ENCODE data around the gene VEZF1. TPM values are rescaled to one million over a fixed set of nuclear protein-coding genes. Genes with fewer than 3 reads are reported as not detected.

VEZF1 gene
- total RNA-seq, 2 experiments from 2014 or later = 26.8 to 29.8 TPM

DNA sequence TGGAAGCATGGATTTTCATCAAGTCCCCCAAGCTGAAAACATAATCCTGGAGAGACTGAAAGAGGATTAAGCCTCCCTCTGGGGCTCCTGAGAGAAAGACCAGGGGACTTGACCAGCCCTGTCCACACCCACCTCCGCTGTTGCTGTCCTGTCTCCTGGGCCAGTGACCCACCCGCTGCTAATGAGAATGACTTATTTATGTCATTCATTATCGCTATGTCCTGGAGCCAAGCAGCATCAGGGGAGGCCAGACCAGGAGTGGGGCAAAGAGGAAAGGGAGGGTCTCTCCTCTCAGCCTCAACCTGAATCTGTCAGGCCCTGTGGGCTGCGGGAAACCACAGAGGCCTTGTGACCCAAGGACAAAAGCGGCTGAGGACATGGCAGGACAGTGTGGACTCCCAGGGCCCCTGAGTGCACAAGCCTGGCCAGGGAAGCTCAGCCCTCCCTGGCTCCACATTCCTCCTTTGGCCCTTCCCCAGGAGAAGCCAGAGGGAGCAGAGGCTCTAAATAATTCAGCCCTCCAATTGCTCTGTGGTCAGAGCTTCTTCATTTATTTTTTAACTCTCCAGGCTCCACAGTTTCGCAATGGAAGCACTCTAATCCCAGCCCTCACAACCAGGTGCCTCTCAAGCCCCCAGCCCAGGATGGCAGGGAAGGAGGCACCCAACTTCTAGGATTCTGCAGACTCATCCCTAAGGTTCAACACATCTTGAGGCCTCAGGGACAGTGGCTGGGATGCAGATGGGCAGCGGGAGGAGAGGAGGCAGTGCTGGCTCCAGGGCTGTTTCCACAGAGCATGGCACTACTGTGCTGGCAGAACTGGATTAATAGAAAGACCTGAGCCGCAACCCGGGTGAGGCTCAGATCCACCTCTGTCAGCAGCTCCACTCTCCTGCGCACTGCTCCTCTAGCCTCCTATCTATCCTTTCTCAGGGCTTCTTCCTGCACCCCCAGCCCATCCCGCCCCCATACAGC lies 51.9 kb downstream of the VEZF1 start:
- ChIA-PET CTCF (interaction anchor here (1.0 kb wide), 1 partner anchor 76 kb away, joined by 3 read pairs; no protein-coding TSS in a partner anchor), POLR2A (no interaction called here)
- DNase-seq = no peak
- peaks cover 4% of the 10 kb centered on the region for H3K27me3 Mint-ChIP-seq
- H3K4me1 Mint-ChIP-seq (ENCODE audit: low read depth) = peaks cover 16% of the 10 kb centered on the region
- H3K4me3 Mint-ChIP-seq = no peak overlapping the region
- intact Hi-C loops (cut with micrococcal nuclease) = no loop called here
- no peaks in the 10 kb centered on the region for H3K36me3 Mint-ChIP-seq
- no peak overlapping the region for H3K27ac Mint-ChIP-seq
- no peaks in the 10 kb centered on the region for H3K9me3 Mint-ChIP-seq

DNA sequence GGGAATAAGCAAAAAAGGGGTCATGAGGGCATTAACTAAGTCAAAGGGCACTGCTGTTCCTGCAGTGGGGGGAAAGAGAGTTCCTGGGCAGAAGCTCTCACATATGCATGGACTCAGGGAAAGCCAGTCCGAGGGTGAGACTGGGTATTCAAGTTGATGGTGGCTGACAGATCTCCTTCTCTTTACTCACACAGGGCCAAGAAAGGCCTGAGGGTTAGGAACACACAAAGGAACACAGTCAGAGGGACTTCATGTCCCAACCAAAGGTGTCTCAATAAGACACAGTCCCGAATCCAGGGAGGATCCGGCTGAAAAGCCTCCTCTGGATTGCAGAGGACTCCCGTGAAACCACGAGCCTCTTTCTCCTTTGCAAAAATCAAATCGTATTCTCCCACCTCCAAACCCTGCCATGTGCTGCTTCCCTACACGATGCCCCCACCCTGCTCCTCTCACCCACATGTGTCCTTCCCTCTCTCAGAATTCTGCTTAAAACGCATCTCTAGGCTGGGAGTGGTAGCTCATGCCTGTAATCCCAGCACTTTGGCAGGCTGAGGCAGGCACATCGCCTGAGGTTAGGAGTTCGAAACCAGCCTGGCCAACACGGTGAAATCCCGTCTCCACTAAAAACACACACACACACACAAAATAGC lies 56.4 kb downstream of the VEZF1 start:
- H3K27me3 Mint-ChIP-seq = peaks cover 6% of the 10 kb centered on the region
- POLR2A ChIA-PET = no interaction called here
- H3K36me3 Mint-ChIP-seq = no peaks in the 10 kb centered on the region
- no peak overlapping the region for H3K27ac Mint-ChIP-seq
- intact Hi-C loops (cut with micrococcal nuclease) = no loop called here
- peaks cover 1% of the 10 kb centered on the region for H3K4me1 Mint-ChIP-seq (ENCODE audit: low read depth)
- H3K9me3 Mint-ChIP-seq = no peaks in the 10 kb centered on the region
- H3K4me3 Mint-ChIP-seq = no peak overlapping the region
- CTCF ChIA-PET = interaction anchor here (1.4 kb wide), 1 partner anchor 39 kb away, joined by 4 read pairs; no protein-coding TSS in a partner anchor
- no peak for DNase-seq

DNA sequence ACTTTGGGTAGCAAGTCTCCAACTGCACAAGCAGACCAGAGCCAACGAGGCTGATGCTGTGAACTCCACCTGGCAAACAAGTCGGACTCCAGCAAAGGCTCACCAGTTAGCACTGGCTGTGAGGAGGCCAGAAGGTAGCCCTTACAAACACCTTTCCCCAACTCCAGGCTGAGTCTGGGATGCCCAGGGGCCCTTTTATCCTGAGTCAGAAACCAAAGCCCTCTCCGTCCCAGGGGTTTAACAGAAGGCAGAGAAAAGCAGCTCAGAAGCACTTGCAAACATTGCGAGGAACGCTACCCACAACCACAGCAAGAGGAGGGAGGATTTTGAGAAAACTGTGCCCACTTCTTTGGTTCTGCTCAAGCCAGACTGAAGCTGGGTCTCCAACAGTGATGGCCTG lies 57.8 kb downstream of the VEZF1 start:
- H3K36me3 Mint-ChIP-seq = no peaks in the 10 kb centered on the region
- POLR2A ChIA-PET = no interaction called here

DNA sequence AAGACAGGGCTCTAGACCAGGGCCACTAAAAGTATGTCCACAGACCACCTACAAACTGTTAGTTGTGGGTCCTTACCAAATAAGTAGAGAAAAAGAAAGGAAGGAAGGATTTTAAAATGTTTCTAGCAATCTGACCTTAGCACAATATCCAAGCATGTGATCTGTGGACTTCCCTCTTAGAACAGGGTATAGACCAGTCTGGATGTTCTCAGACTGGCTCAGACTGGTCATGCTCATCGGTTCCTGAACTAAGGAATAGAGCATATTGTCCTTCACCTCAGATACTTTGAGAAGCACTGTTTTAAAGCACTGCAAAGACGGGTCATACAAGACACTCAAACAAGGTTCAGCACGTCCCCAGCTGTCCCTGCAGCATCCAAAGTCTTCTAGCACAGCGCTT lies 58.7 kb downstream of the VEZF1 start:
- Mint-ChIP-seq H3K36me3 (no peaks in the 10 kb centered on the region), H3K27ac (no peak overlapping the region), H3K4me1 (ENCODE audit: low read depth) (peaks cover 2% of the 10 kb centered on the region), H3K4me3 (no peak overlapping the region), H3K27me3 (peaks cover 6% of the 10 kb centered on the region), H3K9me3 (no peaks in the 10 kb centered on the region)
- no peak for DNase-seq
- ChIA-PET POLR2A (no interaction called here), CTCF (no interaction called here)
- intact Hi-C loops (cut with micrococcal nuclease) = no loop called here

More for the DNA sequence above, 57.8 kb downstream of the VEZF1 start:
- intact Hi-C loops (cut with micrococcal nuclease) = no loop called here
- H3K27me3 Mint-ChIP-seq = peaks cover 6% of the 10 kb centered on the region
- H3K27ac Mint-ChIP-seq = no peak overlapping the region
- H3K4me1 Mint-ChIP-seq (ENCODE audit: low read depth) = peaks cover 2% of the 10 kb centered on the region
- no peak for DNase-seq
- H3K4me3 Mint-ChIP-seq = no peak overlapping the region
- CTCF ChIA-PET = interaction anchor here (0.8 to 1.4 kb wide), 2 partner anchors 38 to 73 kb away, joined by 3 to 4 read pairs; no protein-coding TSS in a partner anchor
- no peaks in the 10 kb centered on the region for H3K9me3 Mint-ChIP-seq

DNA sequence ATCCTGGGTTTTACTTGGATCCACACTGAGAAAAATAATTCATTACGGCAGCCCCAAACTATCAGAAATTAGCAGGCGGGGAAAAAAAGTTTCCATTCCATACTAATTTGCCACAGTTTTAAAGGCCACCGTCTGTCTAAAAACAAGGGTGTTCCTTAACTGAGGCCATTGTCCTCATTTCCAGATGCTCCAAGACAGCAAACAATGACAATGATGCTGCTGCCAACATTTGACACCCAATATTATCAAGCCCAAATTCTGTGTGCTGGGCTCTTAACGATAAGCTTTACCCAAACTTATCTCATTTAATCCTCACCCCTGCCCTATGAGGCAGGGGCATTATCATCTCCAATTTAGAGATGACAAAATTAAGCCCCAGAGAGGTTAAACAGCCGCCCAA lies 59.1 kb downstream of the VEZF1 start:
- POLR2A ChIA-PET = no interaction called here
- H3K27ac Mint-ChIP-seq = no peak overlapping the region
- intact Hi-C loops (cut with micrococcal nuclease) = no loop called here
- no peak overlapping the region for H3K4me3 Mint-ChIP-seq
- H3K9me3 Mint-ChIP-seq = no peaks in the 10 kb centered on the region
- peaks cover 6% of the 10 kb centered on the region for H3K27me3 Mint-ChIP-seq
- H3K4me1 Mint-ChIP-seq (ENCODE audit: low read depth) = peaks cover 2% of the 10 kb centered on the region
- CTCF ChIA-PET = no interaction called here
- no peak for DNase-seq
- no peaks in the 10 kb centered on the region for H3K36me3 Mint-ChIP-seq

DNA sequence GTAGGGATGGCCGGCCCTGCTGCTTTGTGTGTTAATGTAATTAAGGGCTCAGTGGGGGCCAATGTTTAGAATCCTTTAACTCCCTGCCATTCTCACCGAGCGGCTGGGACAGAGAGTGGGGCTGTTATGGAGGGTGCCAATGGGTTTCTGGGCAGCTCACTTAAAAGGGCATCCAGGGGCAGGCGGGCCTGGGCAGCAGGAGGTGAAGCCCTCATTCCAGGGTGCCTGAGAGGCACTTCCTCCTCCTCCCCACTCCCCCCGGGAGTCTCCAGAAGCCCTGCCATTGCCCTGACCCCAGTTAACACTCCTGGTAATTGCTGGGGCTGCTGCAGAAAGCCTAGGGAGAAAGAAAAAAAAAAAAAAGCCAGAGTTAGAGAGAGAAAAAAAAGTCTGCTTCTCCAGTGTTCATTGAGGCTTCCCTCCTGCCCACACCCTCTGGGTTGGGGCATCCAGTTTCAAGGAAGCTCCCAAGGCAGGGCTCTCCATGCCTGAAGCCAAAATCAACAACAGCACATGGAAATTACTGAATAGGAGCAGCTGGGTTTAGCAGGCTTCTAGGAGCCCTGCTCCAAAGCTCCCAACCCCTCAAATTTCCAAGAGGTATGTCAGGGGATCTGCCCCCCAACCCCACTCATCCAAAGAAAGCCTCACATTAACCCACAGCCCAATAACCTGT lies 60.9 kb downstream of the VEZF1 start:
- Mint-ChIP-seq H3K36me3 (no peaks in the 10 kb centered on the region), H3K27ac (no peak overlapping the region), H3K9me3 (no peaks in the 10 kb centered on the region), H3K4me3 (no peak overlapping the region), H3K4me1 (ENCODE audit: low read depth) (peaks cover 2% of the 10 kb centered on the region), H3K27me3 (peaks cover 6% of the 10 kb centered on the region)
- DNase-seq = no peak
- intact Hi-C loops (cut with micrococcal nuclease) = no loop called here
- POLR2A ChIA-PET = no interaction called here
- CTCF ChIA-PET = interaction anchor here (1.2 kb wide), 1 partner anchor 9 kb away, joined by 3 read pairs; no protein-coding TSS in a partner anchor

DNA sequence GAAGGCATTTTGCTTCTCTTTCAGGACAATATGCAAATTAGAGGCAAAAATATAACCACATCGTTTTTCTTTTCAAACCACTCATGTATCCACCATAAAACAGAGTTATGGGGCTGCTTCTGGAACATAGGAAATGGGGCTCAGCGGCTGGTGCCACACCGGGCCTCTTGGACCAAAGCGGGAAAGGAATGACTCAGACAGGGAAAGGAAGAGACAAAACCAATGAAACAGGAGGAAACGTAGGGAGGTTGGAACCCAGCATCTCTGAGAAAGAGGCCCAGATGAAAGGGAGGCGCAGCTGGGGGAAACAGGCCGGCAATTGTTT lies 61.4 kb downstream of the VEZF1 start:
- no peak for DNase-seq
- Mint-ChIP-seq H3K36me3 (no peaks in the 10 kb centered on the region), H3K27ac (no peak overlapping the region), H3K9me3 (no peaks in the 10 kb centered on the region), H3K4me3 (no peak overlapping the region), H3K27me3 (peaks cover 6% of the 10 kb centered on the region), H3K4me1 (ENCODE audit: low read depth) (peaks cover 2% of the 10 kb centered on the region)
- intact Hi-C loops (cut with micrococcal nuclease) = no loop called here
- ChIA-PET CTCF (interaction anchor here (0.8 to 1.2 kb wide), 2 partner anchors 9 to 68 kb away, joined by 3 read pairs; no protein-coding TSS in a partner anchor), POLR2A (no interaction called here)

DNA sequence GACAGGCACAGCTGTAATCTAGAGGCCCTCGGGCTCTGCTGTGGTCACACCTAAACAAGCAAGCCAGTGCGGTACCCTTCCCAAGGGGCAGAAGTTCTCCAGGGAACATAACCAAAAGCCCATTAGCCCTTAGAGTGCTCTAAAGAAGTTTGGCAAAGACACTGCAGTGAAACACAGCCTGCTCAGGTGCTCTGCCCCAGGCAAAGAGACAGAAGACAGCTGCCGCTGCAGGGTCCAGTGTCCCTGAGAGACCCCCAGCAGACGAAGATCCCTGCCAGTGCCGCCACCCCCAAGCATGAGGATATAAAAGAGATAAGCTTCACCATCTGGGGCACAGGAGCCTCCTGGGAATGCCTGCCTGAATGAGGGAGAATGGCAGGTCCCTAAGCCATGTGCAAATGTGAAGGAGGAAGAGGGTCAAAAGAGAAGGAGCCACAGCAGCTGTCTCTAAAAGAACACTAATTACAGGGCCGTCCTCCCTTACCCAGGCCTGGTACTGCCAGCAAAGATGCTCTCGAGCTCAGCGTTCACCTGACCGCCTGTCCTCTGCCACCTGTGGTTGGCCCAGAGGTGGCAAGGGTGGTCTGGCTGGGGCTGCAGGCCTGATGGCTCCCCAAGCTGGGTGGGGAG lies 62.6 kb downstream of the VEZF1 start:
- peaks cover 2% of the 10 kb centered on the region for H3K4me1 Mint-ChIP-seq (ENCODE audit: low read depth)
- no peaks in the 10 kb centered on the region for H3K36me3 Mint-ChIP-seq
- peaks cover 9% of the 10 kb centered on the region for H3K27me3 Mint-ChIP-seq
- ChIA-PET POLR2A (no interaction called here), CTCF (interaction anchor here (0.7 to 1.0 kb wide), 3 partner anchors 23 to 67 kb away, joined by 3 read pairs; partner anchors contain the start of gene CUEDC1)
- H3K4me3 Mint-ChIP-seq = no peak overlapping the region
- no peak for DNase-seq
- H3K27ac Mint-ChIP-seq = no peak overlapping the region
- no peaks in the 10 kb centered on the region for H3K9me3 Mint-ChIP-seq
- intact Hi-C loops (cut with micrococcal nuclease) = no loop called here

DNA sequence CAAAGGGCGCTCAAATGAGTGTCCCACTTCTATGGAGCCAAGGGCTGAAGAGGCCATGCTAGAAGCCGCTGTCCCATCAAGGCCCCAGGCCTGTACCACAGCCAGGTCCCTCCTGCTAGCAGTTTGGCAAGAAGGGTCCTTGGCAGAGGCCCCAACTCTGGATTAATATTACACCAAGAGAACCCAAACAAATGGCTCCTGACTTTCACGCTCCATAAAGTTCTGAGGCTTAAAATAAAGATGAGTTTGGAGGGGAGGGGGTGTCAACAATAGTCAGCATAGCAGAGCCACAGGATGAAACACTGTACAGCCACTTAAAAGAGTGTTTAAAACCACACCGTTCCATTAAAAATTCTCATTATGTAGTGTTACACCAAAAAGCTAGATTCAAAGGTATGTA lies 63.4 kb downstream of the VEZF1 start:
- peaks cover 2% of the 10 kb centered on the region for H3K4me1 Mint-ChIP-seq (ENCODE audit: low read depth)
- ChIA-PET POLR2A (no interaction called here), CTCF (interaction anchor here (1.0 kb wide), 1 partner anchor 30 kb away, joined by 3 read pairs; the partner anchor contains the start of gene CUEDC1)
- no peak overlapping the region for H3K4me3 Mint-ChIP-seq
- intact Hi-C loops (cut with micrococcal nuclease) = no loop called here
- peaks cover 9% of the 10 kb centered on the region for H3K27me3 Mint-ChIP-seq
- H3K27ac Mint-ChIP-seq = no peak overlapping the region
- no peaks in the 10 kb centered on the region for H3K36me3 Mint-ChIP-seq
- no peak for DNase-seq
- no peaks in the 10 kb centered on the region for H3K9me3 Mint-ChIP-seq

Other genes with a start within 250 kb of the VEZF1 start
- not detected for gene CCDC182, start 243.0 kb downstream of the VEZF1 start, total RNA-seq
- gene MRPS23, start 138.2 kb downstream of the VEZF1 start, total RNA-seq = 10 to 100 TPM; 58.2 to 64.1 TPM
- gene CUEDC1, start 32.8 kb downstream of the VEZF1 start, total RNA-seq = under 1 TPM; 0.29 to 0.36 TPM
- 100 to 1,000 TPM; 325 to 326 TPM for gene SRSF1, start 19.0 kb upstream of the VEZF1 start, total RNA-seq
- gene DYNLL2, start 95.2 kb upstream of the VEZF1 start, total RNA-seq = 10 to 100 TPM; 24.8 to 26.8 TPM
- gene OR4D1, start 160.1 kb upstream of the VEZF1 start, total RNA-seq = under 1 TPM; 0.17 to 0.27 TPM
- gene OR4D2, start 178.7 kb upstream of the VEZF1 start, total RNA-seq = not detected
- gene EPX, start 204.5 kb upstream of the VEZF1 start, total RNA-seq = not detected
- 10 to 100 TPM; 23.5 to 27.3 TPM for gene MKS1, start 231.0 kb upstream of the VEZF1 start, total RNA-seq

Data from activated CD4-positive, alpha-beta memory T cell treated with anti-CD3 and anti-CD28 coated beads for 36 hours (primary cell).